Activated effector memory CD4-positive, alpha-beta T cell treated with anti-CD3 and anti-CD28 coated beads, Interleukin-2, amount 50 U/mL, for 16 hours (primary cell): ENCODE results near the gene ETV6.
"Not testable (repeated sequence)": the region's sequence is repeated elsewhere in the genome, so short reads cannot be mapped to it uniquely, and the experiment has no call there.

ENCODE experiments used
- DNase-seq: peaks from one replicate; pipeline ENCODE4 v3.0.0-alpha.2; 2020

ETV6 gene

GRCh38 chr12:11897923-11898322 is 248.4 kb downstream of the ETV6 start:
- no peak for DNase-seq

GRCh38 chr12:11901701-11902524 is 252.4 kb downstream of the ETV6 start:
- DNase-seq, result peak; percentile 82

- DNase-seq, result no peak
Observed at GRCh38 chr12:11902525-11902875, 253.0 kb downstream of the ETV6 start.

- no peak for DNase-seq
Observed at GRCh38 chr12:11904124-11904523, 254.7 kb downstream of the ETV6 start.

- no peak for DNase-seq
Observed at GRCh38 chr12:11905534-11905933, 256.1 kb downstream of the ETV6 start.

- no peak for DNase-seq
Observed at GRCh38 chr12:11906286-11906935, 256.9 kb downstream of the ETV6 start.

- no peak for DNase-seq
Observed at GRCh38 chr12:11907625-11908024, 258.2 kb downstream of the ETV6 start.

GRCh38 chr12:11909406-11909805 is 259.9 kb downstream of the ETV6 start:
- not testable (repeated sequence) for DNase-seq

- DNase-seq, result no peak
Observed at GRCh38 chr12:11916113-11916512, 266.6 kb downstream of the ETV6 start.

GRCh38 chr12:11916771-11917170 is 267.3 kb downstream of the ETV6 start:
- DNase-seq, result no peak

GRCh38 chr12:11917501-11917900 is 268.0 kb downstream of the ETV6 start:
- no peak for DNase-seq

- no peak for DNase-seq
Observed at GRCh38 chr12:11920231-11920630, 270.8 kb downstream of the ETV6 start.

GRCh38 chr12:11922361-11922760 is 272.9 kb downstream of the ETV6 start:
- no peak for DNase-seq

GRCh38 chr12:11923067-11923466 is 273.6 kb downstream of the ETV6 start:
- DNase-seq, result no peak

- DNase-seq, result no peak
Observed at GRCh38 chr12:11927286-11927935, 277.9 kb downstream of the ETV6 start.

GRCh38 chr12:11929714-11930113 is 280.2 kb downstream of the ETV6 start:
- no peak for DNase-seq

GRCh38 chr12:11939223-11939622 is 289.7 kb downstream of the ETV6 start:
- DNase-seq, result no peak

GRCh38 chr12:11941606-11942337 is 292.3 kb downstream of the ETV6 start:
- no peak for DNase-seq

- DNase-seq, result no peak
Observed at GRCh38 chr12:11943919-11944700, 294.6 kb downstream of the ETV6 start.
